ENCODE data around the gene ERC2.
"Not testable (repeated sequence)": the region's sequence is repeated elsewhere in the genome, so short reads cannot be mapped to it uniquely, and the experiment has no call there.

Gene ERC2

DNA sequence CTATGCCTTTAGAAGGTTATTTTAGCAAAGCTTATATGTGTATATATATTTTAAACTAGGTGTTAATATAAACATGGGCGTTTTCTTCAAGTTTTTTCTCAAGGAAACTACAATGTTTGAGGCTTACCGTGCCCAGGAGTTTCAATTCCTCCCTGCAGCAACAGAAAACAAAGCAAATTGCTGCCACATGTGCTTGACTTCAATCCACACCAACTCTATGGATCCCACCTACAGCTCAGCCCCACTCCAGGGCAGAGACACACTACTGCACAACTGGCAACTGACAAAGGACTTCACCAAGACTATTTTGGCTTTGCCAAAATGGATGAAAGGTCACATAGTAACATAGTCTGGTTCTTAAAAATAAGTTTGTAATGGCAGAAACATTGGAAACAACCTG lies 346.6 kb downstream of the ERC2 start:
- DNase-seq (ENCODE audit: low spot score), result no peak

GRCh38 chr3:56119575-56120349 lies 348.5 kb downstream of the ERC2 start:
- no peak for DNase-seq (ENCODE audit: low spot score)

DNA sequence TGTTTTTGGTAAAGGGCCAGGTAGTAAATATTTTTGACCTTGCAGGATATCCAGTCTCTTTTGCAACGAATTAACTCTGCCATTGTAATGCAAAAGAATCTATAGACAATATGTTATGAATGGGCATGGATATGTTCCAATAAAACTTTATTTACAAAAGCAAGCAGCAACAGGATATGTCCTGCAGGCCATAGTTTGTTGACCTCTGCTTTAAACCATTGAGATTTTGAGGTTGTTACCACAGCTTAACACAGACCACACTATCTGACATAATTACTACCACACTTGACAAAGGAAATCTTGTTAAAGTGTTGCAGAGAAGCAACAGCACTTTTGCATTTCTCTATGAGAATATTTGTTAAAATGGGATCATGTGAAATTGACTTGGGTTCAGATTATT lies 349.3 kb downstream of the ERC2 start:
- DNase-seq (ENCODE audit: low spot score), result no peak

DNA sequence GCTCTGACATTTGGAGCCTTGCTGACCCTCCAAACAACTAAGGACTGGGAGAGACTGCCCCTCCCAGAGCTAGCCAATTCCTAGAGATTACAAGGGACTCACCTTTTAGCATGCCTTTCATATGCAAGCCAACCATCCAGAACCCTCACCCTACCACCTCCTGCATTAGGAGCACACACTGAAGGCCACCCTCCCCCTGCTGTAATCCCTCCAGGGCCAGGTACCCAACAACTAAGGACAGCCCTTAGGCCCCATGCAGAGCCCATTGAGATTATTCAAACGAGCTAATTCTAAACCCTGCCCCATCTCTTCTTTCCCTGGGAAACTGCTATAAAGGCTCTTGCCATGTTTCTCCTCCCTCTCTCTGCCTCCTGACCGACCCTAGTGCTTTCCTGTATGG lies 352.6 kb downstream of the ERC2 start:
- DNase-seq (ENCODE audit: low spot score), result no peak

- DNase-seq (ENCODE audit: low spot score), result no peak
Measured at GRCh38 chr3:56115199-56115598, 353.1 kb downstream of the ERC2 start.

- no peak for DNase-seq (ENCODE audit: low spot score)
Measured at GRCh38 chr3:56113908-56114307, 354.4 kb downstream of the ERC2 start.

GRCh38 chr3:56113231-56113630 lies 355.0 kb downstream of the ERC2 start:
- DNase-seq (ENCODE audit: low spot score), result no peak

GRCh38 chr3:56111606-56112304 lies 356.5 kb downstream of the ERC2 start:
- no peak for DNase-seq (ENCODE audit: low spot score)

DNA sequence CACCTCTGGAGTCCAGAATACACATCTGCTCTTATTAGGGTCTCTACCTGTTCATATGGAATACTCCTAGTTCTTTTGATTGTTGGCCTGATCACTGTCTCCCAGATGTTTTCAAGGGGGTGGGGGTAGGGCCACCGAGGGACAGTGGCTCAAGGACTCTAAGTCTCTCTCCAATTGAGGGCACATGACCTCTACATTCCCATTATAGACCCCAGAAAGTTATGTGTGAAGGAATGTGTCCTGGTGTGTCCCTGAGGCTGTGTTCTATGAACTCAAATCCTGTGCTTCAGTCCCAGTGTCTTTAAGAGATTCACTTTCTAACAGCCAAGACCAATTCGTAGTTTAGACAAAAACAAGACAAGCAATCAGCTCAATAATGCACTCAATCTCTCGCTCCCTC lies 357.4 kb downstream of the ERC2 start:
- no peak for DNase-seq (ENCODE audit: low spot score)

DNA sequence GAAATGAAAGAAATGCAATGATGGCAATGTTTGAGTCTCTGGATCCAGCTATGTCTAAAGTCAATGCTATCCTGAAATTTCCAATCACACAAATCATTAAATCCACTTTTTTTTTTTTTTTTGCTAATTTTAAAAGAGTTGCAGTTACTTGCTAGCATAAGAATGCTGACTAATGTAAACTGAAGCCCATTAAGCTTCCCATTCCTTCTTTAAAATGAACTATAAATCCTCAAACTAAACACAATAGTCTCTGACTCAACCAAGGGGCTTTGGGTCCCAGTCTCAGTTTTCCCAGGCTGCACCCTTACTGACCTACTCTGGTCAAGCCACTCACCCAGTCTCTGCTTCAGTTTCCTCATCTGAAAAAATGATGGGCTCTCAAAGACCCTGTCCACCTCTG lies 361.1 kb downstream of the ERC2 start:
- DNase-seq (ENCODE audit: low spot score), result no peak

- DNase-seq (ENCODE audit: low spot score), result no peak
Measured at GRCh38 chr3:56102032-56102431, 366.2 kb downstream of the ERC2 start.

- DNase-seq (ENCODE audit: low spot score), result no peak
Measured at GRCh38 chr3:56101576-56101975, 366.7 kb downstream of the ERC2 start.

GRCh38 chr3:56096999-56097398 lies 371.3 kb downstream of the ERC2 start:
- DNase-seq (ENCODE audit: low spot score), result no peak

DNA sequence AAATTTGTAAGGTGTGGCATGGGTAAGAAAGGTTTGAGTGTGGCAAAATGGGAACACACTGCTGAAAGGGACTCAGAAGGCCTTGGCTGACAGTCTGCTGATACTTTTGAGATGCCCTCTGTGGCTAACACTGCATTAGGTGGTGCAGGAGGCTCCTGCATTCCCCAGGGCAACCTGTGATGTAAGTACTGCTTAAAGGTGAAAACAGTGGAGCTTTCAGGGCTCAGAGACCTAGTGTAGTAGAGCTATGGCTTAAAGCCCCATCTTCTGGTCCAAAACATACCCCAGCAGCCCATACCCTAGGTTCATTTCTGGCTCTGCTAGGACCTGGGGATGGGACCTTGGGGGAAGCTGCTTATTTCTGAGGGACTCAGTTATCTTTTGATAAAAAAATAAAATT lies 374.1 kb downstream of the ERC2 start:
- no peak for DNase-seq (ENCODE audit: low spot score)

DNA sequence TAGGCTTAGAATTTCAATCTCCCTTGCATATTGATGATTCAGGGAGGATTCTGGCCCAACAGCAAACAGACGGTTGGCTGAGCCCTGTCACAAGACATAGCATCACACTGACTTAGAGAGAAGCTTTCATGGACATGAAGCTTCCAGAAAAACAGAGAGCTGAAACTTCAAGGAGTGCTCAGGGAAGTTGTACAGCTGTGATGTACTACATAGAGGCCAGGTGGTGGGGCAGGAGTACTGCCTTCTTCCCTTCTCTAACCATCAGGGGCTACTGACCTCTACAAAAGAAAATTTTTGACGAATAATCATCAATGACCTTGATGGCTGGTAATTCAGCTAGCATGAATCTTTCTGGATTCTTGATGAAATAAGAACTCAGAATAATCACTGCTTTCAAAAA lies 378.5 kb downstream of the ERC2 start:
- no peak for DNase-seq (ENCODE audit: low spot score)

GRCh38 chr3:56087451-56088053 lies 380.7 kb downstream of the ERC2 start:
- no peak for DNase-seq (ENCODE audit: low spot score)

DNA sequence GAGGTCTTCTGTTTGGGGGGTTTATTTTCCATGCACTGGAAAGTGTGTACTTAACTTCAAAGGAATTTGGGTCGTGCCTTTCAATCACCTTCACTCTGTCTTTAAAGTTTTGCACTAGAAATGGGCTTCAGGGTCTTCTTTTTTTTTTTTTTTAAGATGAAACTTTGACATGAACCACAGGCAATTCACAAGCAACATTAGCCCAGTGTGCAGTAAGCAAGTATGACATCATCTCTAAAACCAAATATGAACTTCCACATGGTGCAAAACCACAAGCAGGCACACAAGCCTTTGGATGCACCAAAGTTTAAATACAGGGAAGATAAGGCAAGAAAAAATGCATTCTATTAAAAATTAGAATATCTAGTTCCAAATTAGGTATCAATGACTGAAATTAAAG lies 381.9 kb downstream of the ERC2 start:
- no peak for DNase-seq (ENCODE audit: low spot score)

DNA sequence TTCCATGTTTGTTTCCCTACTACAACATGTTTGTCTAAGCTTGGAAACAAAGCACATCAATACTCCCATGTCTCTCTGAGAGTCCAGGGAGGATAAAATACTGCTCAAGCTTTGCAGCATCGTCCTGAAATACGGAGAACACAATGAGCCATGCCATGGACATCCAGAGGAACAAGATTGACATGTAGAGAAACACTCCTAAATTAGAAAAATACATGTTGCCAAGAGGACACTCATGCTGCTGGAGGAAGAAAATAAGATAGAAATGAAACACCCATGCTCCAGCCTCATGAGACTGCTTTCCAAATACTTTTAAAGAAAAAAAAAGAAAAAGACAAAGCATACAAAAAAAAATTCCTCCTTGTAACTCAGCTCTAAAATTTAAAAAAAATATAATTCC lies 387.0 kb downstream of the ERC2 start:
- DNase-seq (ENCODE audit: low spot score), result no peak

GRCh38 chr3:56076746-56077145 lies 391.5 kb downstream of the ERC2 start:
- DNase-seq (ENCODE audit: low spot score), result no peak

GRCh38 chr3:56075089-56075488 lies 393.2 kb downstream of the ERC2 start:
- DNase-seq (ENCODE audit: low spot score), result no peak

DNA sequence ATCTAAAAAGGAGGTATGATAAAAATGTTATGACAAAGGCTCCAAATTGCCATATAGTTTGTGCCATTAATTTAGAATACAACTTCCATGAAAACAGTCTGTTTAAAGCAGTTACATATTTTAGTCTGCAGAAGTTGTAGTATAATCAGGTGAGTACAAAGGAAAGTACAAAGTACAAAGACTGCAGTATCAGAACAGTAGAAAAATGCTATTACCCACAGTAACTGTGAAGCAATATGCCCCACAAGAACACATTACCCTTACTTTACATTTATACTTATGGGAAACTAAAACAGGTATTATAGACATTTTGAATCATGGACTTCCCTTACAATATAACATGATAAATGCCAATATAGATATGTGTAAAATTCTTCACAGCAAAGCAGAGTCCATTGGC lies 398.5 kb downstream of the ERC2 start:
- no peak for DNase-seq (ENCODE audit: low spot score)

GRCh38 chr3:56066405-56066804 lies 401.9 kb downstream of the ERC2 start:
- not testable (repeated sequence) for DNase-seq (ENCODE audit: low spot score)

GRCh38 chr3:56064684-56065083 lies 403.6 kb downstream of the ERC2 start:
- no peak for DNase-seq (ENCODE audit: low spot score)

GRCh38 chr3:56061279-56061626 lies 407.0 kb downstream of the ERC2 start:
- DNase-seq (ENCODE audit: low spot score), result no peak
